Activated CD4-positive, CD25-positive, alpha-beta regulatory T cell treated with anti-CD3 and anti-CD28 coated beads, Interleukin-2, amount 50 U/mL, for 72 hours (primary cell): ENCODE results near the gene WFIKKN2.
"Not testable (repeated sequence)": the region's sequence is repeated elsewhere in the genome, so short reads cannot be mapped to it uniquely, and the experiment has no call there.

Experiments used
- DNase-seq: peaks from one replicate; pipeline ENCODE4 v3.0.0; 2021

WFIKKN2 gene

DNA sequence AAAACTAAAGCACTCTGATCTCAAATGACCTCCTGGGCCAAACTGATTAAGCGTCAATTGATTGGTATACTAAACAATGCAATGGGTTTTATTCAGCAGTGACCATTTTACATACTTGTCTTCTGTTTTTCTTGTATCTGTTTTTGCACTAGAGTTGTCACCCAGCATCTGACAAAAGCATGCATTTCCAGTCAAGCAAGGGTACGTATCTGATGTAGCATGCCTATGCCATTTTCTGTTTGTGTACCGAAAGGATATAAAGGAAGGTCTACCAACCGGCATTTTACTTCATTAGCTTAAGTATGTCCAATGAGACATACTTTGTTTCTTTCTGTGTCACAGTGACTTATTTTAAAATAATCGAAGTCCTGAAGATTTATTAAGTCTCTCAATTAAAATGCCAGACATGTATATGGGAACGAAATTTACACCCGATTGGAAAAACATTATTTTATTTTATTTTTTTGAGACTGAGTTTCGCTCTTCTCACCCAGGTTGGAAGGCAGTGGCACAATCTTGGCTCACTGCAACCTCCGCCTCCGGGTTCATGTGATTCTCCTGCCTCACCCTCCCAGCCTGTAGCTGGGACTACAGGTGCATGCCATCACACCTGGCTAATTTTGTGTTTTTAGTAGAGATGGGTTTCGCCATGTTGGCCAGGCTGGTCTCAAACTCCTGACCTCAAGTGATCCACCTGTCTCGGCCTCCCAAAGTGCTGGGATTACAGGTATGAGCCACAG lies 23.3 kb downstream of the WFIKKN2 start:
- DNase-seq, result no peak

DNA sequence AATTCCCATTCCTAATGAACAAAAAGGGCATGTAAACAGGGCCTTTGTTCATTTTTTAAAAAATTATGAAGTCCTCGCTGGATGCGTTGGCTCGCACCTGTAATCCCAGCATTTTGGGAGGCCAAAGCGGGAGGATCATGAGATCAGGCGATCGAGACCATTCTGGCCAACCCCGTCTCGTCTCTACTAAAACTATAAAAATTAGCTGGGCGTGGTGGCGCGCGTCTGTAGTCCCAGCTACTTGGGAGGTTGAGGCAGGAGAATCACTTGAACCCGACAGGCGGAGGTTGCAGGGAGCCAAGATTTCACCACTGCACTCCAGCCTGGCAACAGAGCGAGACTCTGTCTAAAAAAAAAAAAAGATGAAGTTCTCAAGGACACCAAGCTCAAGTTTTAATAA lies 24.3 kb downstream of the WFIKKN2 start:
- not testable (repeated sequence) for DNase-seq

DNA sequence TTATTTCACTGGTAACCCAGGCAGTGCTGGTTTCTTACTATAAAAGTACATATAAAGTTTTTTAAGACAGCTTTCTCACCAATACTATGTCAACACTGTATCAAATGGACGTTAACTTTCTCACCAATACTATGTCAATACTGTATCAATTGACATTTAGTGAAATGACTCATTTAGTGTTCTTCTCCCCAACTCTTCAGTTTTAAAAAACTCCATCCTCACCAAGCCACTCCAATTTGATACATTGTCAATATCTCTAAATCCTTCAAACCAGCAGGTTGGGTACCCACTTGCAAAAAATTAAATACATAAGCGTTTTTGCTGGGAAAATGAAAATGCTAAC lies 25.9 kb downstream of the WFIKKN2 start:
- no peak for DNase-seq

DNA sequence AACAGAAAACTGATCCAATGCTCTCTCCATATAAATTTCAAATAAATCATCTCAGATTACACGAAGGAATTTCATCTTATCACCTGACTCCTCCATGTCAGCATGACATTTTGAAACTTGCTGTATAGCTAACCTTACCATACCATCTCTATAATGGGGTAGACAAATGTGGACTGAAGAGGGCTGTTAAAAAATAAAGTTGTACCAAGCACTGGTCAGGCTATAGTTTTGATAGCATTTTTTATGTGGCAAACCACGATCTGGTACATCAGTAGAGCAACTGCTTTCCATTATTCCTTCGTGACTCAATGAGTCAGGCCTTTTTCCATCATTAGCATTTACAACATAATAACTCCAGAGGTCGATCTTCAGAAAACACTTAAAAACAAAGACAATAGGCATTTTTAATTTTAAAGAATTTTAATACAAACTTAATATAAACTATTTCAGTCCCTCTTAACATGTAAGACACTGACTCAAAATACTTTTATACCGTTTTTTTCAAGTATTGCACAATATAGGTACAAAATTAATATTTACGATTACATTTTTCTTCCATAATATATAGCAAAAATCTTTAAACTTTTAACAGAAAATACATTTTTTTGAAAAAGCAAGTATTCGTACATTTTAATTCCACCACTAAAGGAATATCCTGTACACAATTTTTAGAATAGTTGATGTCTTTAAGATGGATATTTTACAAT lies 26.6 kb downstream of the WFIKKN2 start:
- DNase-seq, result no peak

DNA sequence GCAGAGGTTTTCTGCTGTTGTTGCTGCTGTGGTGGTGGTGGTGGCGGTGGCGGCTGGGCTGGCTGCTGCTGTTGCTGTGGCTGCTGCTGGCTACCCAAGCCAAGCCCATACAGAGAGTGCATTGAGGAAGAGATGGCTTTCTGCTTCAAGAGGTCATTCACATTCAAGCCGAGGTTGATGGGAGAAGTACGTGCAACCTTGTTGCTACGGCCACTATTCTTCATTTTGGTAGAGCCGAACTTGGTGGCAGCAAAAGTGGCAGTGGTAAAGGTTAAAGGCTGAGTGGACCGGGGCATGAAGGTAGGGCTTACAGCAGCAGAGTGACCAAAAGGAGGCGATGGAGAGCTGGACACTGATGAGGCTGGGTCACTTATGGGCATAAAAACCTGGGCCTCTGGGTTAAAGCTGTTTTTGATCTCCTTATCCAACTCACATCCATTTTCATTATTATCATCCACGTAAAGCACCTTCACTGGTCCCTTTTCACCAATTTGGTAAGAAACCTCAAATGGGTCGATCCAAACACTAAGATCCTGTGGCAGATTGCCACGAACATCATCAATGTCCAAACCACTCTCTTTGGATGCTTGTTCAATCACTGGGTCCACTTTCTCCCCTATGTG lies 27.9 kb downstream of the WFIKKN2 start:
- no peak for DNase-seq

DNA sequence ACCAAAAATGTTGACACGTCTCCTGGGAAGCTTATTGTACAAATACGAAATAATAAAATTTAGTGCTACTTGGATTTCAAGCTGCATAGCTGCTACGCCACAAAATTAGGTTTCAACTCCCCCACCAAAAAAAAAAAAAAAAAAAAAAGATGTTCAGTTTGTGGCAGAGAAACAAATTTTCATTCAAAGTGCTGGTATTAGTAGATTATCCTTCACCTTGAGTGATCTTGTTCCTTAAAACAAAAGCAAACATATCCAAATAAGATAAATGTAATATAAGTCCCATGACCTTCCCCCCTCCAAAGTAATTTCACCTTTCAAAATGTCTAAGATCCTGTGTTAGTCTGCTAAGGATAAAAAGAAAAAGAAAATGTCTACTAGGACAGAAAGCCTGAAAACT lies 28.5 kb downstream of the WFIKKN2 start:
- no peak for DNase-seq

DNA sequence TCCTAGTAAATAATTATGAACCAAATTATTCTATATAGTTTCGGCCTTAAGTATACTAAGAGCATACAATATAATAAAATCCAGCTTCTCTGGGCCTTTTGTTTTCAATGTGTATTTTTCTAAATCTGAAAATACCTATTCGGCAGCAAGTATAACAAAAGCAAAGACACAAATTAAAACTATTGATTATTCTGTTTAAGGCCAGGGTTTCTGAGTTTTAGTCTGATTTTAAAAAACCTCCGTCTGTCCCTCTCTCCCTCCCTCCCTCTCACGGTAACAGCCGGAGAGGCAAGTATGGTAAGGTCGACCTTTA lies 29.3 kb downstream of the WFIKKN2 start:
- DNase-seq, result no peak

DNA sequence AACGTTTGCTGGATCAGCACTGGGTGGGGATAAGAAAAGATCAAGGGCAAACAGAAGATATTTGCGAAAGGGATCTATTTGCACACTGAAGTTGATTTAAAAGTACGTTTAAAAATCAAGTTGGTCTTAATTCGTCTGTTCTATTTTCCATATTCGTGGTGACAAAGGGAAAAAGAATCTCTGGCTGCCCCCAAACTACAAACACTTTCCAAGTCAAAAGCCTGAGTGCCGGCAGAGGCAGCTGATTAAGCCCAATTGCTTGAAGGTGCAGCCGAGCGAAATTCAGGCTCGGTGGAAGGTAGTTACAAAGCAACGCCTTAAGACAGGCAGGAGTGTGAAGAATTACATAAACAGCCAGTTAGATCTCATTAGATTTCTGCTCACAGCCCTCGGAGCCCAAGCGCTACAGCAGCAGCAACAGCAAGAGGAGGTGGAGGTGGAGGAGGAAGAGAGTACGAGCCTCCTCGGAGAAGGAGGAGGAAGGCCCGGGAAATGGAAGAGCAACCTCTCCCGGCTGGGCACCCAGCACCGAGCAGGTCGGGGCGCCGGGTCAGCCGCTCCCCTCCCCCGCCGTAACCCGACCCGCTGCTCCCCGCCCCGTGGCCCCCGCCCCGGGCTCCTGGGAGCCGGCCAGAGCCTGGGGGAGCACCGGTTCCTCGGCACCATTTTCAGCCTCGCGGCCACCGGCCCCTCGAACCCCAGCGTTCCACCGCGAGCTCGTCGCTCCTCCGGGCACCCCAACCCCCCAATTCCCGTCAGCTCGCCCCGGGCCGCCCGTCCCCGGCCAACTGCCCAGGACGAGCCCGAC lies 29.9 kb downstream of the WFIKKN2 start:
- DNase-seq, result peak; percentile 57

DNA sequence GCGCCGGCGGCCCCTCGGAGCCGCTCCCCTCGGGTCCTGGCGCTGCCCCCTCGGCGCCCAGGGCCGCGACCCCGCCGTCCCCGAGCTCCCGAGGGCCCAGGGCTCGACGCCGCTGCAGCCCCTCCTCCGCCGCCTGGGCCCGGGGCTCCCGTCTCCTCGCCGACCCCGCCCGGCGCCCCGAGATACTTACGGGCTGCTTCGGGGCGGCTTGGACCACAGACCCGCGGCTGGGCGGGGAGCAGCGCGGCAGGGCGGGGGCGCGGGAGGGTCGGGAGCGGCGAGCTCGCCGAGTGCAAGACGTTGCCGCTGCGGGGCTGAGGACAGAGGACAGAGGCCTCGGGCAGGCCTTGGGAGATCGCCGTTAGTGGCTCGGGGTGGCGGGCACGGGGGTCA lies 30.5 kb downstream of the WFIKKN2 start:
- DNase-seq, result no peak

DNA sequence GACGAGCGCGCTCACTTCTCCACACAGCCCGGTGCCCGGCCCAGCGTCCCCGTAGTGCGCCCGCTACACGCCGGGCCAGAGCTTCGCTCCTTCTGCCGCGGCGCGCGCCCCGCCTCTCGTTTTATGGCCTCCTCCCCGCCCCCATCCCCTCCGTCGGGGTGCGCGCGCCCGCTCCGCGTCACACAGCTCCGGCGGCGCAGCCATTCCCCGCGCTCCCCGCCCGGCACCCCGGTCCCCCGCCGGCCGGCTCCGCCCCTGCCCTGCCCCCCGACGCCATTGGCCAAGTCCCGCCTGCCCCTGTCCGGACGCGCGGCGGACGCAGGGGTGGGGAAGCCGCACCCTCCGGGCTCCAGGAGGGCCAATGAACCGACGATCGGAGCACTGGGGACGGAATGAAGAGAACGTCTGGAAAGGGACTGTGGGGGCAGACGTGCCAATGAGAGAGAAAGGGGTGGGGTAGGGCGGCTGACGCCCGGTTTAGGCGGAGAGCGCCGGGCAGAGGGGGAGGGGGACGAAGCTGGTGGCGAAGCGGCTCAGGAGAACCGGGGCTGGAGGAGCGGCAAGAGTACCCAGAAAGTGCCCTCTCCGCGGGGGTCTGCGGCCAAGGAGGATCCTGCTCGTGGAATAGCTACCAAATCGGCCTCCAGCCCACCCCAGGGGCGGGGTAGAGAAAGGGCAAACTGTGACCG lies 31.0 kb downstream of the WFIKKN2 start, which contains the start of gene TOB1:
TOB1 (minus strand) TSS at position 94 of the 689 bp plus-strand sequence. CDS start 2,337 bp downstream, outside the sequence.
- DNase-seq, result peak; percentile 97

DNA sequence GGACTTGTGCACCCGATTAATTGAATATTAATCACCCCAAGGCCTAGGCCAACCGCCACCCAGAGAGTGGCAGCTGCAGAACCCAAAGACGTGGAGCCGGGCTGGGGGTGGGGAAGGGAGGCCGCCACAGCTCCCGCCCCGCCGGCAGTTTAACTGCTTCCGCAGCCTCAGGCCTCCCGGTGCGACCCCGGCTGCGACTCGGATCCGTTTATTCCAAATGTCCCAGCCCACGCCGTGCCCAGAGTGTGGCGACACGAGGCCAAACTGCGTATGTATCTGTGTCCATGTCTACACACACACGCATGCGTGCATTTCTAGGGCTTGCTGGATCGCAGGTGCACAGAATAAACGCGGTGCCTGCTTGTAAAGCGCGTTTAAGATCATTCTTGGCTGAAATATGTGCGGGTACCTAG lies 31.6 kb downstream of the WFIKKN2 start:
- DNase-seq, result peak; percentile 70

DNA sequence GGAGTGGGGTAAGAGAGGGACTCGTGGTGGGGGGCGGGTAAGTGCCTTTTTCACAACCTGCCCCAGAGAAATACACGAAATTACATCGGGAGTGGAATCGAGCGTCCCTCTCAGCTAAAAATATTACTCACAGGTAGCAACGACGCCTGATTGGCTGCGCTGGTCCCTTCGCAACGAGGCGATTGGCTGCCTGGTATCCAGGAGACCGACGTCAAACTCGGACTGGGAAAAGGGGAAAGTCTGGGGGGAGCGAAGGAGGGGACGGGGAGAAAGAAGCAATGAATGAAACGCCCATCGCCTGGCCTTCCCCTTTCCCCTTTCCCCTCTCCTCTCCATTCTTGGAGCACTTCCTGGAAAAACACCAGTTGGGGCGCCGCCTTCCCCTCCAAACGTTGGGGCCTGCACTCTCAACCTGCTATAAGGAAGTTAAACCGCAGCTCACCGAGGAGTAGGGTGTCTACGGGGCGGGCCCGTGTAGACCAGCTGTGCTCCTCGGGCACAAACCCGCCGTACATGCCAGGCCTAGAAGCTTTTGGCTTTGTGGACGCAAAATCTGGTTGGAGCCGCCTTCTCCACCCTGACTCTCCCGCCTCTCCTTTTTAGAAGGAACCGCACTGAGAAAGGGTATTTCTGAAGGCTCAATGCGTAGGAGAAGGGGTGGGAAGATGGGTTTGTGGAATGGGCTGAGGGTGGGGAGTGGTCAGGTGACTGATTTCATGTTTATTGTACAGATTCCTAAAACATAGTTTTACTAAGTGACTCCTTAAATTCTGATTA lies 32.2 kb downstream of the WFIKKN2 start:
- DNase-seq, result peak; percentile 78

DNA sequence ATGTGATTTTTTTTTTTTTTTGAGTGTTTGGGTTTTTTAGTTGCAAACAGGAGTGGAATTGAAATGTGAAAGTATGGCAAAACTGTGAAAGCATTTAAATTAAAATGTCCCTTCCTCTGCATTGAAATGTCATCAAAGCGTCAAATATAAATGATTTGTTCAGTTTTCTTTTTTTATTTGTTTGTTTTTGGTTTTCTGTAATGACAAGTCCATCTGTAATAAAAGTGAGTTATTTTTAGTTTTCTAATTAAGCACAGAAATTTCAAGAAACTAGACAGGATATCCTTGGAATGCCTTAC lies 32.7 kb downstream of the WFIKKN2 start:
- DNase-seq, result no peak

DNA sequence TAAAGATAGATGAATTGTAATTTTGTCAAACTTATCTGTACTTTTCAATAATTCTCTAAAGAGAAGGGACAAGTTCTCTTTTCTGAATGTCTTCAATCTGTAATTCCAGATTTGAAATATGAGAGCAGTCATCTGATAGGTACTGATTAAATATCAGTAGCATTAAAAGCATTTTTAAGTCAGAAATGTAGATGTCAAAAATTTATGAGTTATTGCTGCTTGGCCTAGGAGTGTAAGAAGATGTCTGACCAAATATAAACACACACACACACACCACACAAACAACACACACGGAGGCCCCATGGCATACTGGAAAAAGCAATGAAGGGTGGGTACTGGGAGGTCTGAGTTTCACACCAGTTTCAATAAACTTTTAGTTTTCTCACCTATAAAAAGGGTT lies 33.2 kb downstream of the WFIKKN2 start:
- no peak for DNase-seq

DNA sequence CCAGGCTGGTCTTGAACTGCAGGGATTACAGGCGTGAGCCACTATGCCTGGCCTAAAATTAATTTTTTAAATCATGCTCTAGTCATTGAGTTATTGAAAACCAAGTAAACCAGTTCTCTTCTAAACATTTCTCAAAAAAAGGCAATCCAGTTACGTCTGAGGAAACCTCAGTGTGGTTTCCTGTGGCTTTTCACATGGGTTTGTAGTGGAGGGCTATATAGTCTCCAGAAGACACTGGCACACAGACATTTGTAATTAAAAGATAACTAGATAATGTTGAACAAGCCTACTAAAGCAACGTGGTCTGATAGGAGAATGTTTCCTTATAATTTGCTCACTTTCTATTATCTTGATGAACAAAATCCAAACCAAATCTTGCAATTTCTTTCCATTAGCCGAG lies 36.0 kb downstream of the WFIKKN2 start:
- DNase-seq, result no peak

DNA sequence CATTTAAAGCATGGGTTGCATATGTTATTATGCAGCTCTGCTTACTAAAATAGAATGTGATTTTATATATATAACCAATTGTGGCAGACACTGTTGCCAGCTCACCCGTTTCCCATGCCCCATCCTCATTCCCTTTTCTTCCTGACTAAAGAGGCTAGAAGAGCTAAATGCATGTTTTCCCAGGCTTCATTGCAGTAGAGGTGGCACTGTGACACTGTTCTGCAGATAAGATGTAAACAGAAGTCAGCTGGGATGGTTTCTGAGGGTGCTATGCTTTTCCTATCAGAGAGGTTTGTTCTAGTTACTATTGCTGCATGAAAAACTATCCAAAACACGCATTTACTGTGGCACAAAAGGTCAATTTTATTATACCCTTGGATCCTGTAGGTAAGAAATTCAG lies 36.5 kb downstream of the WFIKKN2 start:
- no peak for DNase-seq

DNA sequence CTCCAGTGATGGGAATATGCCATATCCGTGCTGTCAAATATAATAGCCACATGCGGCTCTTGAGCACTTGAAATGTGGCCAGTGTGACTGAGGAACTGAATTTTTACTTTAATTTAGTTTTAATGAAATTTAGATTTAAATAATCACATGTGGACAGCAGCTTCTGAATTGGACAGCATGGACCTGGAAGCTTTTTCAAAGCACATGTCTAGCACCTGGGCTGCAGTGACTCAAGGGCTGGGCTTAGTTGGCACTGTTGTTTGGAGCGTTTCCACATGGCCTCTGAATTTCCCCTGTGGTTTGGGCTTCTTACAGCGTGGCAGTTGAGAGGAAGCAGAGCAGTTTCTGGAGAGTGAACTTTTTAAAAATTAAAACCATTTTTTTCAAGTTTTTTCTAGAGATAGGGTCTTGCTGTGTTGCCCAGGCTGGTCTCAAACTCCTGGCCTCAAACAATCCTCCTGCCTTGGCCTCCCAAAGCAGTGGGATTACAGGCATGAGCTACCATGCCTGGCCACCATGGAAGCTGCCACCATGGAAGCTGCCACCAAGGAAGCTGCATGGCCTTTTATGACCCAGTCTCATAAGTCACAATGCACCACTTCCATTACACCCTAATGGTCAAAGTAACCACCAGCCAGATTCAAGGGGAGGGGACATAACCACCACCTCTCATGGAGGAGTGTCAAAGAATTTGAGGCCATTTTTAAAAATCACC lies 37.5 kb downstream of the WFIKKN2 start:
- DNase-seq, result no peak

DNA sequence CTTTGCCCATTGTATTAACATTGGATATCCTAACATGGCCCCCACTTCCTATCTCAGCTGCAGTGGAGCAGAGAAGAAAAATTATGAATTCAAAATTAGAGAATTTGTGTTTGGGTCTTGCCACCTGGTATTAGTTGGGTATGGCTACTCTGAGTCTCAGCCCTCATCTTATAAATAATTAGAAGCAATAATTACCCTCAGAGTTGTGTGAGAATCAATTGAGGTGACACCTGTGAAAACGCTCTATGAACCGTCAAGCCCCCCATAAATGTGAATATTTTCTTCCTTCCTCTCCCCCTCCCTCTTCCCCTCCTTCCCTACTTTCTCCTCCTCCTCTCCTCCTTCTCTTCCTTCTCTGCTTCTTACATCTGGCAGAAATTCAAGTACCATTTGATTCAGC lies 39.7 kb downstream of the WFIKKN2 start:
- DNase-seq, result no peak

DNA sequence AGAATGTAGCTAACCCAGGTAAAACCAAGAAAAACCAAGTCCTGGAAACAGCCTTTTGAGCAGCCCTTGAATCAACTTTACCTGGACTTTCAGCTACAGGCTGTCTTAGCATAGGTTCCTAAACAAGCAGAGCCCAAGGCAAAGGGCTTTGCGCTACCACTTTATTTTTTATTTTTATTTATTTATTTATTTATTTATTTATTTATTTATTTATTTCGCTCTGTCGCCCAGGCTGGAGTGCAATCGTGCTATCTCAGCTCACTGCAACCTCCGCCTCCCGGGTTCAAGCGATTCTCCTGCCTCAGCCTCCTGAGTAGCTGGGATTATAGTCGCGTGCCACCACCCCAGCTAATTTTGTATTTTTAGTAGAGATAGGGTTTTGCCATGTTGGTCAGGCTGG lies 41.7 kb downstream of the WFIKKN2 start:
- DNase-seq, result not testable (repeated sequence)

DNA sequence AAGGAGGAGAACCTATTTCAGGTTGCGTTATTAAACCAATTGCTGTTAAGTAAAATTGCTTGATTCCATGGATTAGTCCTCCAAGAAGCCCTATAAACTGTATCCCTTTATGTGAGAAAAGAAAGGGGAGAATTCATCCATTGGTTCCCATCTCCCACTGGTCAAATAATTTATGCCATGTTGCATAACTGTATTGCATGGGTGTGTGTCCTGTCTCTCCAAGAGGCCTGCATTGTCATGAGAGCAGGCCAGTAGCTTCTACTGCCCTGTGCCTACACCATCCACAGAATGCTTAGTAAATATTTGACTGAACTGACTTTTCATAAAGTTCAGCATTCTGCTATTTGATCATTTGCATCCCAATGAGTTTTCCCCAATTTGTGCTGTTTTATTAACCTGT lies 42.5 kb downstream of the WFIKKN2 start:
- no peak for DNase-seq

DNA sequence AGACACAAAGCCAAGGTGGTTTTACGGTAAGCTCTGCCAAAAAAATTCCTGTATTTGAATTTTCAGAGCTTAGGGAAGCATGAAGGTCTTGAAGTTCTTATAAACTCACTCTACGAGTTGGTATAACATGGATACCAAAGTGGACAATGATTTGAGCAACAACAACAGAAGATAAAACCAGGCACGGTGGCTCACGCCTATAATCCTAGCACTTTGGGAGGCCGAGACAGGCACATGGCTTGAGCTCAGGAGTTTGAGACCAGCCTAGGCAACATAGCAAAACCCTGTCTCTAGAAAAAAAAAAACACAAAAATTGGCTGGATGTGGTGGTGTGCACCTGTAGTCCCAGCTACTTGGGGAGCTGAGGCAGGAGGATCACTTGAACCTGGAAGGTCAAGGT lies 43.7 kb downstream of the WFIKKN2 start:
- DNase-seq, result no peak

DNA sequence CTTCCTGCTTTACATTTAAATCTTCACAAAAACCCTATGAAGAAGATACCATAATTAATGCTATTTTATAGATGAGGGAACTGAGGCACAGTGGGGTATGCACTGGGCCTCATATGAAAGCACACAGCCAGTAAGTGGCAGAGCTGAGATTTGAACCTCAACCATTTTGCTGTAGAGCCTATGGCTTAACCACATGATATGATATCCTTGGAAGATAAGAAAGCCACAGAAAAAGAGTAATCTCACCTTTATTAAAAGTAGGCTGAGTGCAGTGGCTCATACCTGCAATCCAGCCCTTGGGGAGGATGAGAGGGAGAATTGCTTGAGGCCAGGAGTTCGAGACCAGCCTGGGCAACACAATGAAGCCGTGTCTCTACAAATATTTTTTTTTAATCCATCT lies 45.8 kb downstream of the WFIKKN2 start:
- DNase-seq, result no peak
